ENCODE measurements around the gene PSMD12. TPM values are rescaled to one million over a fixed set of nuclear protein-coding genes. Genes with fewer than 3 reads are reported as not detected.
"Not testable (repeated sequence)": the region's sequence is repeated elsewhere in the genome, so short reads cannot be mapped to it uniquely, and the experiment has no call there.

The PSMD12 gene
- total RNA-seq, 1 donor from 2014 or later, result 50.4 TPM

- intact Hi-C loops (cut with micrococcal nuclease), result no loop called here
Observed at GRCh38 chr17:67316781-67317180, 49.6 kb downstream of the PSMD12 start.

GRCh38 chr17:67315865-67316264 is 50.5 kb downstream of the PSMD12 start:
- intact Hi-C loops (cut with micrococcal nuclease), result no loop called here

DNA sequence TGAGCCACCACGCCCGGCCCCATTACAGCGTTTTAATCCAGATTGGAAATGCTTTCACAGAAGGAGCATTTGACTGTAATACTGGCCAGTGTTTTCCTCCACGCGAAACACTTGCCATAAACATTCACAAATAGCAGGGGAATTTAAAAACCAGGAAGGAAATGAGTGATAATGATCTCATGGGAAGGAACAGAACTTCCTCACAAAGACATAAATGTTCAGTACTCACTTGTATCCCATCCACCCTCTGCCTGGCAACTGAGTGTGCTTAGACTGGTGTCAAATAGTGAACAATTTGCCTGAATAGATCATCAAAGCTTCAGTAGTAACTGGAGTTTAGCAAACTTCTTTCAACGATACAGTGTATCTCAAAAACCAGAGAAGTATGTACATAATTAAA is 54.1 kb downstream of the PSMD12 start:
- intact Hi-C loops (cut with micrococcal nuclease), result no loop called here

DNA sequence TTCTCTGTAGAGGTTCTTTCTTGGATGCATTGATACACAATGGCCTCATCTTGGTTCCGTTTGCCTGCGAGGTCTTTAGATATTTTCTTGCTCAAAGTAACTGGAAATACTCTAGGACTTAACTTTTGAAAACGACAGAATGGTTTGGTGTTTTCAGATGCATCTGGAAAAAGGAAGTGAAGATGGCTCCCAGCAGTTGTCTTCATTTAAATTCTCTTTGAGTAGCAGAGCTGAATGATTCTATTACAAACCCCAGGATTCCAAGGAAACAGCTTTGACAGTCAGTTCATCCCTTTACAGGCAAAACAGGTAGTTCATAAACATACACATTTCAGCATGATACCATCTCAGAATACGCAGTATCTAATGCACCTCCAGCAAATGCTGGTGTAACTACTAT is 54.8 kb downstream of the PSMD12 start:
- intact Hi-C loops (cut with micrococcal nuclease), result no loop called here

DNA sequence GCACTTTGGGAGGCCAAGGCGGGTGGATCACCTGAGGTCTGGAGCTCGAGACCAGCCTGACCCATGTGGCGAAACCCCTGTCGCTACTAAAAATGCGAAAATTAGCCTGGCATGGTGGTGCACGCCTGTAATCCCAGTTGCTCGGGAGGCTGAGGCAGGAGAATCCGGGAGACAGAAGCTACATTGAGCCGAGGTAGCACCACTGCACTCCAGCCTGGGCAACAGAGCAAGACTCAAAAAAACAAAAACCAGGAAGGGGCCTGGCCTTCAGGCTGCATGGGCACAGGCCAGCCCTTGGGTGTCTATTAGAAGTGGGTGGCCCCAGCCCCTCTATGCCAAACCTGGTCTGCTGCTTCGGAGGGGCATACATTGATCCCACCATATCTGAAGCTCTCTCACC is 56.0 kb downstream of the PSMD12 start:
- intact Hi-C loops (cut with micrococcal nuclease), result no loop called here

GRCh38 chr17:67305446-67306235 is 60.7 kb downstream of the PSMD12 start:
- intact Hi-C loops (cut with micrococcal nuclease), result not testable (repeated sequence)

- intact Hi-C loops (cut with micrococcal nuclease), result no loop called here
Observed at GRCh38 chr17:67297454-67297960, 68.9 kb downstream of the PSMD12 start.

GRCh38 chr17:67294451-67295199 is 71.8 kb downstream of the PSMD12 start:
- intact Hi-C loops (cut with micrococcal nuclease), result no loop called here

- intact Hi-C loops (cut with micrococcal nuclease), result loop anchor here (1.0 kb wide), 1 partner anchor 72 kb away; no protein-coding TSS in a partner anchor
Observed at GRCh38 chr17:67293251-67294203, 72.8 kb downstream of the PSMD12 start.

- intact Hi-C loops (cut with micrococcal nuclease), result no loop called here
Observed at GRCh38 chr17:67290711-67291291, 75.6 kb downstream of the PSMD12 start.

- intact Hi-C loops (cut with micrococcal nuclease), result no loop called here
Observed at GRCh38 chr17:67290244-67290643, 76.1 kb downstream of the PSMD12 start.

DNA sequence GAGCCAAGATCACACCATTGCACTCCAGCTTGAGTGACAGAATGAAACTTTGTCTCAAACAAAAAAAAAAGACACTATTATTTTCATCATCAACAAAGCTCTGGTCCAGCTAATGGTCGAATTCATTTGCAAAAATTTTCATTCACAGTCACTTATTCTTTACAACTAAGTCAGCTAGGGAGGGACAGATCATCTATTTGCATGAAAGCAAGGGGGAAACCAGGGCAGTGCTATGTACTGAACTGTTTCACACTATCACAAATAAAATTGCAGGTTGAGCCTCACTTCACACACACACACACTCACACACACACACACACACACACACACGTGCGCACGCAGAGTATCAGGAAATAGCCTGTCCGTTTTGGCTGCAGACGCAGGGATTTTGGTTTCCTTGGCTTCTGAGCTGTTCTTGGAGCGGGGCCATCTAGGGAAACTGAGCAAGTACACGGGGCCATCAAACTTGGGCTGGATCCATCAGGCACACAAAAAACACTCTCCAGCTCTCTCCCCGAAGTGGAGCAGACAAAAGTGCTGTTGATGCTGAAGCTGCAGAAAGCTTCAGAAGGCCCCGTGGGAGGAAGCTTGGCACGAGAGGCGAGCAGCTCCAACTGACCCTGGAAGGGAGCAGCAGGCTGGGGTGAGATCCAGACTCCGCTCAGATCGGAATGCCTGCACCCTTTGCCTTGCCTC is 77.0 kb downstream of the PSMD12 start:
- intact Hi-C loops (cut with micrococcal nuclease), result no loop called here

Other genes with a start within 250 kb of the PSMD12 start
- gene HELZ, start 121.4 kb downstream of the PSMD12 start, total RNA-seq, result 64.1 and 68.6 TPM in 2 replicates
- gene PITPNC1, start 10.7 kb upstream of the PSMD12 start, total RNA-seq, result 21.5 and 24.7 TPM in 2 replicates

Data from T-helper 2 cell treated with Interferon-gamma antibody and Interleukin-4, amounts not matched to agents 100 ng/mL and 5 ng/mL, for 36 hours (primary cell).